Body of pancreas (tissue), 4 donors: ENCODE results near the gene MYH11.

Experiments used
- CTCF ChIP-seq, 7 experiments: fragments of 450-650 bp in 4 of 7; fragments of 200-600 bp in 3 of 7; sonication (generic) in 3 of 7; IDR thresholded peaks; one replicate each; pipeline ENCODE4 v1.5.1; 2016 to 2019; ENCODE audit warnings: antibody characterized with exemption in 7 of 7
- POLR2A ChIP-seq, 3 donors: fragments of 450-650 bp; IDR thresholded peaks; one replicate each; pipeline ENCODE4 v1.6.1; 2016; ENCODE audit warnings: antibody characterized with exemption in 3 of 3, mild to moderate bottlenecking in 2 of 3

GRCh38 chr16:15816228-15816627 lies 40.6 kb downstream of the MYH11 start:
- no peak for TF ChIP-seq CTCF (IDR thresholded peaks at IDR 0.05)
- no peak for TF ChIP-seq POLR2A (IDR thresholded peaks at IDR 0.05)
